ENCODE data around the gene ZNF674. TPM values are rescaled to one million over a fixed set of nuclear protein-coding genes. Genes with fewer than 3 reads are reported as not detected.
"Not testable (repeated sequence)": the region's sequence is repeated elsewhere in the genome, so short reads cannot be mapped to it uniquely, and the experiment has no call there.

Gene ZNF674
- total RNA-seq, 1 donor: 7.3 TPM

GRCh38 chrX:46506076-46506475 is 39.1 kb downstream of the ZNF674 start:
- TF ChIP-seq CTCF (IDR thresholded peaks at IDR 0.05; ENCODE audit: insufficient read depth, low read depth, low read length): no peak
- no peak for DNase-seq (ENCODE audit: low read depth)
- no peak overlapping the region for H3K4me3 ChIP-seq (ENCODE audit: low read depth, low read length)

DNA sequence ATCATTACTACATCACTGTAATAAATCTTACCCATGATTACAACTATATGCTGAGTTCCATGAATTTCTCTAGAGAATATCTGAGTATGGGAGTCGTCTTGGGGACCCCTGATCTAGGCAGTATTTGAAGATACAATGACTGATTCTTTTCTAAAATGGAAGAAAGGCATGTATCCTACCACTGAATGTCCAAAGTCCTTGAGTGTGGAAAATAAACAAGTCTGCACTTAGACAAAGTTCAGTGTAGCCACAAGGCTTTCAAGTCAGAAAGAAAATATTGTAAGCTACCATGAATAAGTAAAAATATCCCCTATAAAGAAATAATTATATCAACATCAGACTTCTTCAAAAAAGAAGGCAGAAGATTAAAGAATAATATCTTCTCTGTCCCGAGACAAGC is 42.4 kb downstream of the ZNF674 start:
- DNase-seq (ENCODE audit: low read depth): no peak
- TF ChIP-seq CTCF (IDR thresholded peaks at IDR 0.05; ENCODE audit: insufficient read depth, low read depth, low read length): no peak
- no peak overlapping the region for H3K4me3 ChIP-seq (ENCODE audit: low read depth, low read length)

DNA sequence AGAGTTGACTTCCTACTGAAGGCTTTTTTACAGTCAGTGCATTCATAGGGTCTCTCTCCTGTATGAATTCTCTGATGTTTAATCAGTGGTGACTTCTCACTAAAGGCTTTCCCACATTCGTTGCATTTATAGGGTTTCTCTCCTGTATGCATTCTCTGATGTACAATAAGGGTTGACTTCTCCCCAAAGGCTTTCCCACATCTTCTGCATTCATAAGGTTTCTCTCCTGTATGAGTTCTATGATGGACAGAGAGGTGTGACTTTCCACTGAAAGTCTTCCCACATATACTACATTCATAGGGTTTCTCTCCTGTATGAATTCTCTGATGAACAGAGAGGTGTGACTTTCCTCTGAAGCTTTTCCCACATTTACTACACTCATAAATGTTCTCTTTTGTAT is 45.2 kb downstream of the ZNF674 start:
- no peak for DNase-seq (ENCODE audit: low read depth)
- TF ChIP-seq CTCF (IDR thresholded peaks at IDR 0.05; ENCODE audit: insufficient read depth, low read depth, low read length): no peak
- no peak overlapping the region for H3K4me3 ChIP-seq (ENCODE audit: low read depth, low read length)

DNA sequence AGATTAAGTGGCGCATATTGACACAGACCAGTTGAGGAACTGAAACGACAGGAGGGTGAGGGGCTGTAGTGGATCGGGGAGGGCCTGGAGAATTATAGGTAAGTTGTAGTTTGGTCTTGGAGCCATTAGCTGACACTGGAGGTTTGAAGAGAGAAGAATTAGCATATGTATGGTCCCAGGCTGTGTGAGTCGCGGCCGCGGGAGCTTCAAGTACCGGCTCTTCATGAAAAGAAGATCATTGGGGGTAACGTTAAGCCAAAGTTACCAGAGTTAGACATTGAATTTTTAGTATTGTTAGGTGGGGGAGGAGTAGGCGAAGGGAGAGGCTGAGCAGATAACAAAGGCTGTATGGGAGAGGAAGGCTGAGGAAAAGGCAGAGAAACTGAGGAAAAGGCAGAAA is 56.5 kb downstream of the ZNF674 start:
- TF ChIP-seq CTCF (IDR thresholded peaks at IDR 0.05; ENCODE audit: insufficient read depth, low read depth, low read length): no peak
- no peak overlapping the region for H3K4me3 ChIP-seq (ENCODE audit: low read depth, low read length)
- DNase-seq (ENCODE audit: low read depth): no peak

GRCh38 chrX:46485897-46486296 is 59.3 kb downstream of the ZNF674 start:
- no peak for DNase-seq (ENCODE audit: low read depth)
- H3K4me3 ChIP-seq (ENCODE audit: low read depth, low read length): no peak overlapping the region
- no peak for TF ChIP-seq CTCF (IDR thresholded peaks at IDR 0.05; ENCODE audit: insufficient read depth, low read depth, low read length)

- not testable (repeated sequence) for H3K4me3 ChIP-seq (ENCODE audit: low read depth, low read length); DNase-seq (ENCODE audit: low read depth)
Observed at GRCh38 chrX:46478634-46479033, 66.6 kb downstream of the ZNF674 start.

DNA sequence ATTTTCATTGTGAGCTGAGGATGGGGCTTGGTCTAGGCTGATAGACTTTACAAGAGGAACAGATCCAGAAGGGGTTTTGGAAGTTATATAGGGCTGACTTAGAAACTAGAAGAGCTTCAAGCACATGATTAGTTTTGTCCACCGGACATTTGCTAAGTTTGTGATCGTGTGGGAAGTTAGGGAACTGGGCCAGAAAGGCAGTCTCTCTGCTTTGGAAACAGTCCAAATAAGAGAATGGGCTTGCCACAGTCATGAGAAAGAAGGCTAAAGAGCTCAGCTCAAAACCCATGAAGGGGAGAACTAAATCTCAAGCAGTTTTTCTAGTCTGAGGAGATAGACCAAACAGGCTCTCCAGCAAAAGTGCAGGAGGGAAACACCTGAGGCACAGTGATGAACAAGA is 67.8 kb downstream of the ZNF674 start:
- no peak overlapping the region for H3K4me3 ChIP-seq (ENCODE audit: low read depth, low read length)
- no peak for TF ChIP-seq CTCF (IDR thresholded peaks at IDR 0.05; ENCODE audit: insufficient read depth, low read depth, low read length)
- peak; percentile 5 for DNase-seq (ENCODE audit: low read depth)
